ENCODE results near the gene UEVLD.
A peak's percentile ranks its signal among the peaks of the same experiment; 100 is the strongest.

The UEVLD gene

DNA sequence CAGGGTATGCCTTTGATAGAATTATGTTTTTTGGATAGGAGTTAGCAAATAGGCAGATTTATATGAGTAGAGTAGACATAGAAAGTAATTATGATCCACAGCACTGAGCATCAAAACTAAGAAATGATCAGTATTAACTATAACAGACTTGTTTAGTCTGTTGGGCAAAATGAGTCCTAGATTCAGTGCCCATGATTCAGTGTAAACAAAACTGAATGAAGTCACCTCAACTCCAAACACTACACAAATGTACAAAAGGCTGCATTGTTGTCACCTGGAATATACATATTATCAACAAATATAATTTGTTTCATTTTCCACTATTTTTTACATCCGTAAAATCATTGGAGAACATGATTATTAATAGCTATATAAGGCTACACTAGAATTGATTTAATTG lies 6.7 kb downstream of the UEVLD start:
- no peak for DNase-seq (ENCODE audit: low read depth)

GRCh38 chr11:18580113-18580766 lies 8.3 kb downstream of the UEVLD start:
- no peak for DNase-seq (ENCODE audit: low read depth)

GRCh38 chr11:18578975-18579598 lies 9.4 kb downstream of the UEVLD start:
- DNase-seq (ENCODE audit: low read depth): no peak

GRCh38 chr11:18575361-18575760 lies 13.2 kb downstream of the UEVLD start:
- DNase-seq (ENCODE audit: low read depth): no peak

GRCh38 chr11:18567081-18567480 lies 21.5 kb downstream of the UEVLD start:
- no peak for DNase-seq (ENCODE audit: low read depth)

GRCh38 chr11:18566406-18566805 lies 22.1 kb downstream of the UEVLD start:
- no peak for DNase-seq (ENCODE audit: low read depth)

GRCh38 chr11:18564149-18564548 lies 24.4 kb downstream of the UEVLD start:
- no peak for DNase-seq (ENCODE audit: low read depth)

GRCh38 chr11:18563090-18563730 lies 25.3 kb downstream of the UEVLD start:
- no peak for DNase-seq (ENCODE audit: low read depth)

DNA sequence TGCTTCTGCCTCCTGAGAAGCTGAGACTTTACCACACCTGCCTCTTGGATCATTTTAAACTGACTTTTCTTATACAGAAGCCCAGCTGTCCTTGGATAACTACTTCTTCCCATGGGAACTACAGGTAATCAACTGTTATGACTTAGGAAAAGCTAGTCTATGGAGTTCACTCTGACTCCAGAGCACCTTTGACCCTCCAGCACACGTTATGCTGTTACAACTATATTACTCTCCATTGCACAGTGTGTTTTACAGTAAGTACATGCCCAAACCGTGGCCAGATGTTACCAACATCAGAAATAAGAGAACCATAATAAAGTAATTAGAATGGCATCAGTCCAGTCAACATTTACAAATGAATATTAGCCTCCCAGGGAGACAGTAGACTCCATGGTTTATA lies 40.5 kb downstream of the UEVLD start:
- no peak for DNase-seq (ENCODE audit: low read depth)

DNA sequence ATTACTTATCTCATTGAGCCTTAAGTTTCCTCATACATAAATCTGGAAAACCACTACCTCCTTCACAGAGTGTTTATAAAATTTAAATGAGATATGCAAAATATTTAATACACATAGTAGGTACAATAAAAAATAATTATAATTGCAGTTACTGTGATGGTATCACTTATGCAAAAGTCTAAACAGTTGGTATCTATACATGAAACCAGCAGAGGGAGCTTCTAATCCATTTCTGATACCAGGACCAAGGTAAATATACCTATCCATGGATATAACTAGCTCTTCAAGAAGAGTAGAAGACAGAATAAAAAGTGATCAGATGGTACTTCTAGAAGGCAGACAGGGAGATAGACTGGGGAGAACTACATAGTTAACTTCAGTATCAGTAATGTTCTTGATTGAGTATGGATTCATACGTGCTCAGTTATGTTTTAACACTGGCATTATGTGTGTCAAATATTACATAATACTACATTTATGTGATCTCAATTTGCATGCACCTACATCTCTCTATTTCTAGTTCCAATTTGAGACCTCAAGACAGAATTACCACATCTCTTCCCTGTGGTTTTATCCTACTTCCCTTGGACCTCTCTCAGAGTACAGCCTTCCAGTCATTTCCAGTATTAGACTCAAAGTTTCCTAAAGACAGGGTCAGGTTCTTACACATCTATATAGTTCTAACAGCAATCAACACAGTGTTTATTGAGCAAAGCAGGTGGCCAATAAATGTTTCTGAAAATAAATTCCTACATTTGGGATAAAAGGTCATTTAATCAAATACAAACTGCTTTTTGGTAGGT lies 48.1 kb downstream of the UEVLD start:
- no peak for DNase-seq (ENCODE audit: low read depth)

GRCh38 chr11:18536209-18536608 lies 52.3 kb downstream of the UEVLD start:
- no peak for DNase-seq (ENCODE audit: low read depth)

GRCh38 chr11:18534245-18534644 lies 54.3 kb downstream of the UEVLD start:
- DNase-seq (ENCODE audit: low read depth): no peak

- DNase-seq (ENCODE audit: low read depth): no peak
These were observed 55.2 kb downstream of the UEVLD start for GRCh38 chr11:18533365-18533764.

DNA sequence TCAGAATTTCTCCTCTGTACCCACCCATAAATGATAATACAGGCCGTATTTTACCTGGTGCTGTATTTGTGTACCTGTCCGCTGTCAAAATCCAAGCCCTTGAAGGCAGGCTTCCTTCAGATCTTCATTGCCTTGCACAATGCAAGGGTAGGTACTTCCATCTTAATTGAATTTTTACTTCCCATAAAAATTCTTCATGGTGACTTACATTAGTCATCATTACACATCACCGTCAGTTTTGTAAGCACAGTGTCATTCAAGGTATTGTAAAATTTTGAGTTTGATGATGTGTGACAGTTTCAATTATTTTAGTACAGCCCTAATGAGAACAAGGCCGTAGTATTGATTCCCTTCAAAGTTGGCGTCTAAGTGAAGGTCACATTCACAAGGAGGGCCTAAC lies 61.0 kb downstream of the UEVLD start:
- no peak for DNase-seq (ENCODE audit: low read depth)

GRCh38 chr11:18526521-18527296 lies 61.8 kb downstream of the UEVLD start, which contains the start of gene TSG101:
TSS of gene TSG101 (minus strand) at chr11:18526942. CDS start at chr11:18526816, 126 bp downstream.
- DNase-seq (ENCODE audit: low read depth): peak; percentile 94

- DNase-seq (ENCODE audit: low read depth): no peak
These were observed 62.4 kb downstream of the UEVLD start for GRCh38 chr11:18526130-18526520.

DNA sequence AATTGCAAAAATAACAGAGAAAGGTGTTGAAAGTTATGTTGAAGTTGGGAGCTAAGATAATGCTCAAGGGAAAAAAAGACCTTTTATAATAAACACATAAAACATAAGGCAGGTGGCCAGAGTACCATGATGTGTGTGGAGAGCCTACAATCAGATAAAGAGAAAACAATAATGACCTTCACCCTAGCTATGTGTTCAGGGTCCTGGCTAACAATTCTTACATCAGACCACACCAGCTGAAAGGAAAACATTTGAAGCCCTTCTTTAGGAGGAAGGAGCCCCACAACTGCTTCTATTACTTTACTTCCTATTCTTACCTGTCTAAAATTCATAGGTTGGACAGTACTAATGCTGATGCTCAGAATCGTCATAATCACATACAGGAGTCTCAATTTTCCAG lies 64.3 kb downstream of the UEVLD start:
- no peak for DNase-seq (ENCODE audit: low read depth)

GRCh38 chr11:18523084-18523483 lies 65.5 kb downstream of the UEVLD start:
- no peak for DNase-seq (ENCODE audit: low read depth)

DNA sequence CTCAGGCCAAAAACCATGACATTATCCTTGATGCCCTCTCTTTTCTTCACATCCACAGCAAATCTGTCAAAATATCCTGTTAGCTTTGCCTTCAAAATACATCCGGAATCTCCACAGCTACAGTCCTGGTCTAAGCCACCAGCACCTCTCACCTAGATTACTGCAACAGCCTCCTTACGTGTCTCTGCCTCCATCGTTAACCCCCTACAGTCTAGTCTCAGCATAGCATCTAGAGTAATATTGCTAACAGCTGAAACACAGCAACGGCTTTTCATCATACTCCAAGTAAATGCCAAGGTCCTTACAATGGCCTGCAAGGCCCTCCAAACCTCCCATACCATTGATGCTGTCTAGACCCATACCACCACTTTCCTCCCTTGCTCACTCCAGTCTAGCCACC lies 66.1 kb downstream of the UEVLD start:
- no peak for DNase-seq (ENCODE audit: low read depth)

- DNase-seq (ENCODE audit: low read depth): no peak
These were observed 67.4 kb downstream of the UEVLD start for GRCh38 chr11:18521122-18521521.

- no peak for DNase-seq (ENCODE audit: low read depth)
These were observed 86.2 kb downstream of the UEVLD start for GRCh38 chr11:18502352-18502751.

- no peak for DNase-seq (ENCODE audit: low read depth)
These were observed 86.9 kb downstream of the UEVLD start for GRCh38 chr11:18501629-18502028.

Data from stimulated activated CD8-positive, alpha-beta memory T cell treated with anti-CD3 and anti-CD28 coated beads, Interleukin-15, amount 100 ng/mL, for 24 hours (primary cell).